HG02970 (cell line): Measurements from ENCODE around the gene OR10G2.
"Not testable (repeated sequence)": the region's sequence is repeated elsewhere in the genome, so short reads cannot be mapped to it uniquely, and the experiment has no call there.

Experiments used
- ATAC-seq: cut with Tn5 transposase; IDR thresholded peaks from one replicate; pipeline ENCODE4 v1.9.1; 2021; ENCODE audit warnings: mild to moderate bottlenecking, moderate library complexity, moderate number of reproducible peaks; ENCODE audit not compliant: unreplicated experiment, low FRiP score

OR10G2 gene

GRCh38 chr14:21634840-21635239 lies at the start of gene OR10G2:
Gene OR10G2, minus strand, starts transcription at chr14:21634940. Its CDS starts 98 bp downstream, at chr14:21634842.
- no peak for ATAC-seq

GRCh38 chr14:21680072-21680471 lies 45.3 kb upstream of the OR10G2 start:
- no peak for ATAC-seq

GRCh38 chr14:21675566-21675965 lies 40.8 kb upstream of the OR10G2 start:
- ATAC-seq, result no peak

- no peak for ATAC-seq
Measured at GRCh38 chr14:21673718-21674117, 39.0 kb upstream of the OR10G2 start, which contains the start of gene OR4E1. Gene OR4E1, minus strand, starts transcription at chr14:21673818. Its CDS starts 2,883 bp downstream, at chr14:21670935.

- ATAC-seq, result no peak
Measured at GRCh38 chr14:21672116-21672515, 37.4 kb upstream of the OR10G2 start.

GRCh38 chr14:21671371-21671770 lies 36.6 kb upstream of the OR10G2 start:
- no peak for ATAC-seq

- no peak for ATAC-seq
Measured at GRCh38 chr14:21669284-21669683, 34.5 kb upstream of the OR10G2 start.

- ATAC-seq, result no peak
Measured at GRCh38 chr14:21668377-21668776, 33.6 kb upstream of the OR10G2 start.

GRCh38 chr14:21656980-21657379 lies 22.2 kb upstream of the OR10G2 start:
- ATAC-seq, result no peak

GRCh38 chr14:21654215-21654614 lies 19.5 kb upstream of the OR10G2 start:
- no peak for ATAC-seq

GRCh38 chr14:21653331-21653885 lies 18.7 kb upstream of the OR10G2 start, which contains the start of gene OR4E2:
Gene OR4E2, plus strand, starts transcription at chr14:21653835. Its CDS starts 11,248 bp downstream, at chr14:21665083.
- ATAC-seq, result no peak

GRCh38 chr14:21652209-21652808 lies 17.6 kb upstream of the OR10G2 start:
- ATAC-seq, result no peak

GRCh38 chr14:21647380-21647779 lies 12.6 kb upstream of the OR10G2 start:
- ATAC-seq, result no peak

GRCh38 chr14:21643407-21643806 lies 8.7 kb upstream of the OR10G2 start:
- ATAC-seq, result no peak

- ATAC-seq, result no peak
Measured at GRCh38 chr14:21642683-21643082, 7.9 kb upstream of the OR10G2 start.

- ATAC-seq, result no peak
Measured at GRCh38 chr14:21631084-21631483, 3.7 kb downstream of the OR10G2 start.

- ATAC-seq, result not testable (repeated sequence)
Measured at GRCh38 chr14:21630503-21630902, 4.2 kb downstream of the OR10G2 start.

- no peak for ATAC-seq
Measured at GRCh38 chr14:21626491-21627230, 8.1 kb downstream of the OR10G2 start.

- no peak for ATAC-seq
Measured at GRCh38 chr14:21617614-21618013, 17.1 kb downstream of the OR10G2 start.

GRCh38 chr14:21614240-21614639 lies 20.5 kb downstream of the OR10G2 start:
- ATAC-seq, result no peak

GRCh38 chr14:21612324-21612723 lies 22.4 kb downstream of the OR10G2 start:
- no peak for ATAC-seq

GRCh38 chr14:21602181-21602580 lies 32.6 kb downstream of the OR10G2 start:
- ATAC-seq, result not testable (repeated sequence)
